ENCODE results near the gene SLC1A2.
"Not testable (repeated sequence)": the region's sequence is repeated elsewhere in the genome, so short reads cannot be mapped to it uniquely, and the experiment has no call there.

The SLC1A2 gene

DNA sequence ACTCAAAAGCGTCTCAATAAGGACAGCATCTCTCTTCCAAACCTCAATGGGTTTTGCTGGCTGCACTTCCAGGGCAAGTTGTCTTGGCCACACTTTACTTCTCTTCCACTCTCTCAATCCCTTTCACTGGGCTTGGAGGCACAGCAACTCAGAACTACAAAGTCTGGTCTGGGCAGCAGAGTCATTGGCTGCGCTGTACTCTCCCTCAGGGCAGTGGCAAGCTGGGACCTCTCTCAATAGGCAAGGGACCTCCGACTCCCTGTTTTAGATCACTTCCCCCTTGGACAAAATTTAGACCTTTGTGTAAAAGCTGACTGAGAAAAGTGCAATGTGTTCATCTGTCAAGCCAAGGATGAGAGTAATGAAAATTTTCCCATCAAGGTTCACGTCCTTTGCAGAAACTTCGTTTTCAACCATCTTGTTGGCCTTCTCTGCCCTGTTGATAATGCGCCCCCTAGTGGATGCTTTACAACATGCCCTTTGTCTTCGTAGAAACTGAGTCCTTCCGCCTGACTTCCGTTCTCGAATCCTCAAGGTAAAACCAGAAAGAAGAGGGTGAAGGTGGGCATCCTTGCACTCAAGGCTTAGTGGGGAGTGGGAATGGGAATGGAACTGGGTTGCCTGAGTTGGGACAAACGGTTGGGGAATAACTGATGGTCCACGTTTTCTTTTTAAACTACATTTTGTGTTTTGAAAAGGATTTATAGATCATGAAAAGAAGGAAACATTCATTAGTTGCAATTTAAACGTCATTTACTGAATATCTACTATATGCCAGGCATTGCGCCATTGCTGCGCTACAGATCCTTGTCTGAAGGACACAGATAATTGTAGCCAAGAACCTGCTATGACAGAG is 181.3 kb downstream of the SLC1A2 start:
- DNase-seq = peak; percentile 35 to 70

DNA sequence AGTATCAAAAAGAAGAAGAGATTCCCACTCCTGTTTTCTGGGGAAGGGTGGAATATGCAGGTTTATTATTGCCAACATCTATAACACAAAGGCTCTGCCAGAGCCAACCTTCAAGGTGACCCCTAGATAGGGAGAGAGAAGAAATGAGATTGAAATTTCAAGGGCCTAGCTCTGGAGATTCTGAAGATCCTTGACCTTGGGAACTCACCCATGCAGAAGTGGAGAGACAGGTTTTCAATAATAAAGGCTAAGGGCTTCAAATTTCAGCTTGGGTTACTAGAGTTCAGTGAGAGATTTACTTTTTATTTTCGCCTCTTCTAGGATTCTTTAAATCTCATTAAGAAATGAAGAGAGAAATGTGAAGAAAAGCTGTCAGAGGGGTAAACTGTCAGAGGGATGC is 182.0 kb downstream of the SLC1A2 start:
- DNase-seq = no peak

DNA sequence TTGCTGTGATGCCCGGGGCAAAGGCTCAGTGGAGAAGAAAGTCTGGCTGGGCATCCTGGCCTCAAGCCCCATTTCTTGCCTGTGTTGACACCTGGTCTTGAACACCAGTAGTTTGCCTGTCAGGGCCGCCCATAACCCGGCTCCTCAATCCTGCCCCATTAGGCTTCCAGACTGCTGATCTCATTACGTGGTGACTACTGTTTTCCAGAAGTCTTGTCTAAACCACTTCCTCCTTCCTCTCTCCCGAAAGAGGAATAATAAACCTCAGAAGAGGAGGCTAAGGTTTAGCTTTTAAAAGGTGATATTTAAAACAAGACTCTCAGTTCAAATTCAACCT is 182.7 kb downstream of the SLC1A2 start:
- DNase-seq = no peak

DNA sequence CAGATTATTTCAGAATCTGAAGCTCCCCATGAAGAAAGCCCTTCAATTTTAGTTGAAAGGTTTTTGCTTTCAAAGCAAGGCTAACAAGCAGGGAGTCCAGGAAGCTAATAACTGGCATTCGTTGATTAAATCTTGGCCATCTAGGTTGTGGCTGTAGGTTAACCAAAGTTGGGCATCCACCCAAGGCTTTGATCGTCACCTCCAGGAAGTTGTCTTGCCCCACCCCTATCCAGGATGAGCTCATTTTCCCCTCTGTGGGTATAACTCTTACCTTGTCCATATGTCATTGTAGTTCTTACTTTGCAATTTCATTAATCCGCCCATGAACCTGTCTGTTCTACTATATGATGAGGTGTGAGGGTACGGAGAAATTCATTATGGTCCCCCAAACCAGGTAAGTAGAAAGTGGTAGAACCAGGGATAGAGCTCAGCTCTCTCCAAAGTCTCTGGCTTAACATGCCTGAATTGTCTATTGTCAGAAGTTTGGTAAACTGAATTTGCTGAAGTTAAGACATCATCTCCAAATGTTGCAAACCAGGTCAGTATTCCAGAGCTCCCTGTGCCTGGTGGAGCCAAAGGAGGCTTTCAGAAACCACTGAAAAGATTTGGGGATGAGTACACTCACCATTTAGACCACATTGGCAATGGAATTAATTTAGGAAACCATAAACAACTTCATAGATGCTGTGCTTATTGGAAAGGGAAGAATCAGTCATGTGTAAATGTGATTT is 183.3 kb downstream of the SLC1A2 start:
- DNase-seq = no peak

DNA sequence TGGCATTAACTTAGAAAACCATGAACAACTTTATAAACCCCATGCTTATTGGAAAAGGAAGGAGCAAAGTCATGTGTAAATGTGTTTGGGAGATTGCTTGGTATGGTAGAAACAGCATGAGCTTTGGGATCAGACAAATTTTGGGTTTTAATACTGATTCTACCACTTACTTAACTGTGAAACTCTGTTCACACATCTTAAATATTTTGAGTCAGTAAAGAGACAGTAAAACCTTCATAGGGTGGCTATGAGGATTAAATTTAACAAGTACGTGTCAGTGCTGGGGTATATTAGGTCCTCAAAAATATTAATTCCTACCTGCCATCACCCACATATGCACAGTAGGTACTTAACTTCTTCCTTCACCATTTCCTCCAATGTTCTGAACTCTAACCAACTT is 183.9 kb downstream of the SLC1A2 start:
- DNase-seq = no peak

DNA sequence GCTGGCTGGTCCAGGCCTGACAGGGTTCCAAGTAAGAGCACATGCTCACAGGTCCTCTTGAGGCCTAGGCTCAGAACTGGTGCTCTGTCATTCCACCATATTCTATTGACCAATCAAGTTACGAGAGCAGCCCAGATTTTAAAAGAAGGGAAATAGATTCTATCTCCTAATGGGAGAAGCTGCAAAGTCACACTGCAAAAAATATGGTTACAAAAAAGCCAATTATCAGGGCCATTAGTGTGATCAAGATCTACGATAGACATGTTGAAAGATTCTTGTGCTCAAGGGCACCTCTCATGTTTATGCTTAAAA is 184.2 kb downstream of the SLC1A2 start:
- DNase-seq = no peak

DNA sequence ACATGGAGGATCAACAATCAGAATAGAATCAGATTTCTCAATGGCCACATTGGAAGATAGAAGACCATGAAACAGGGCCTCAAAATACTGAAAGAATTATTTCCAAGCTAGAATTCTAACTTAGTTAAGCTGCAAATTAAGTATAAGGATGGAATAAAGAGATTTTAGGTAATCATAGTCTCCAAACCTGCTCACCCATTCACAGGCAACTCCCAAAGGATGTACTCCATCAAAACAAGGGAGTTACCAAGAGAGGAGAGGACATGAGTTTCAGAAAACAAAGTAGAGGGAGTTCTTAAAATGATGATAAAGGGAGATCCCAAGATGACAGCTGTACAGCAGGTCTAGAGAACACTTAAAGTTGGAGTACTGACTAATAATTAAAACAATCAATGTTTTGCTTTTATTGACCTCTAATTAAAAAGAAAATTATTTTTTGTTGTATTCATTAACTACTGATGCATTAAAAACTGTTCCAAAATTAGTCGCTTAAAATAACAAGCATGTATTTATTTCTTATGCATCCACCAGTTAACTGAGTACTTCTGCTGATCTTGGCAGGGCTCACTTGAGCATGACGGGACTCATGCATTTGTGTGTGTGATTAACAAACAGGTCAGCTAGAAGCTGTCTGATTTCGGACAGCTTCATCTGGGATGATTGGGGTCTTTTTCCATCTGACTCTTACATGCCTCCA is 184.8 kb downstream of the SLC1A2 start:
- no peak for DNase-seq

DNA sequence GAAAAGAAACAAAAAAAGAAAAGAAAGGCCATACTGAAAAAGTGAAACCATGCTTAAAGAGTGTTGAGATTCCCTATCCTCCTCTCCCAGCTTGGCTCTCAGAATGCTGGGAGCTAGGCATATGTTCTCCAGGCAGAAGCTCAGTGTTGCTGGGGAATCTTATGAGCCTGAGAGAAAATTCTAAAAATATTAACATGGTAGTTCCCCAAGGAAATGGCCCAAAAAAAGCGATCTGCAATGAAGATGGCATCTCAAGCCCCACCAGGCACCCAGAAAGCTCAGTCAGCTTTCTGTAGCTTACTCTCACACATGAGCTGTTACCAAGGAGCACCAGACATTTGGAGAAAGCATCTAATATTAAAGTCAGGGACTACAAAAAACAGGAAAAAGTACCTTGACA is 185.8 kb downstream of the SLC1A2 start:
- no peak for DNase-seq

DNA sequence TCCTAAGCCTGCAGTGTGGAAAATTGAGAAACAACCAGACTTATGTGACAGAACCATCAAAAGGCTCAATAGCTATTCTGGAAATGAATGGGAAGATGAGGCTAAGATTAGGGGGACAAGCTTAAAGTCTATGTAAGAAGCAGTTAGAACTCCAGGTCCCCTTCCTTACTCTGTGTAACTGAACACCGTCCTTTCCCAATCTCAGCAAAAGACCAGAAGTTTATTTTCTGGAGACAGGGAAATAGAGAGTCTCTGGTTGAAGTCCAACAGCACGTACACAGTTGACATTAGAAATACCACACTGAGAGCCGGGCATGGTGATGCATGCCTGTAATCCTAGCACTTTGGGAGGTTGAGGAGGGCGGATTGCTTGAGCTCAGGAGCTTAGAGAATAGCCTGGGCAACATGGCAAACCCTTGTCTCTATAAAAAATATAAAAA is 186.4 kb downstream of the SLC1A2 start:
- DNase-seq = no peak

DNA sequence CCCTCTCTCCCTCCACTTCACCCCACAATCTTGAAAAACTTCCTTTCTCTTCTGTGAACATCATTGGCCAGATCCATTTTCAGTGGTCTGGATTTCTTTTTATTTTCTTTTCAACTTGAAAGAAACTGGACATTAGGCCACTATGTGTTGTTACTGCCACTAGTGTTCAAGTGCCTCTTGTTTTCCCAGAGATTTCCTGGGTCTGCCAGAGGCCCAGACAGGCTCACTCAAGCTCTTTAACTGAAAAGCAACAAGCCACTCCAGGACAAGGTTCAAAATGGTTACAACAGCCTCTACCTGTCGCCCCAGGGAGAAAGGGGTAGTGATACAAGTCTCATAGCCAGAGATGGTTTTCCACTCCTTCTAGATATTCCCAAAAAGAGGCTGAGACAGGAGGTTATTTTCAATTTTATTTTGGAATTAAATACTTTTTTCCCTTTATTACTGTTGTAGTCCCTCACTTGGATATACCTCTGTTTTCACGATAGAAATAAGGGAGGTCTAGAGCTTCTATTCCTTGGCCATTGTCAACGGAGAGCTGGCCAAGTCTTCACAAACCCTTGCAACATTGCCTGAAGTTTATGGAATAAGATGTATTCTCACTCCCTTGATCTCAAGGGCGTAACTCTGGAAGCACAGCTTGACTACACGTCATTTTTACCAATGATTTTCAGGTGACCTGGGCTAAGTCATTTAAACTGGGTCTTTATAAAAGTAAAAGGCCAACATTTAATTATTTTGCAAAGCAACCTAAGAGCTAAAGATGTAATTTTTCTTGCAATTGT is 188.1 kb downstream of the SLC1A2 start:
- DNase-seq = no peak

DNA sequence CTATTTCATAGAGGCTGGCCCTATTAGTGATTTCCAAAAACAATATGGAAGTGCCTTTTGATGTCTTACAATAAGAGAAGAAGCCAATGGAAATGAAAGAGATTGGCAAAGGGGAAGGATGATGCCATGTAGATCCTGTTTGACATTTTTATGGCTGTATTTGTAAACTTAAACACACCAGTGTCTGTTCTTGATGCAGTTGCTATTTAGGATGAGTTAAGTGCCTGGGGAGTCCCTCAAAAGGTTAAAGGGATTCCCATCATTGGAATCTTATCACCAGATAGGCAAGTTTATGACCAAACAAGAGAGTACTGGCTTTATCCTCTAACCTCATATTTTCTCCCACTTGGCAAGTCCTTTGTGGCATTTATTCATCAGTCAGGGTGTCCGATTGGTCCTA is 189.0 kb downstream of the SLC1A2 start:
- no peak for DNase-seq

DNA sequence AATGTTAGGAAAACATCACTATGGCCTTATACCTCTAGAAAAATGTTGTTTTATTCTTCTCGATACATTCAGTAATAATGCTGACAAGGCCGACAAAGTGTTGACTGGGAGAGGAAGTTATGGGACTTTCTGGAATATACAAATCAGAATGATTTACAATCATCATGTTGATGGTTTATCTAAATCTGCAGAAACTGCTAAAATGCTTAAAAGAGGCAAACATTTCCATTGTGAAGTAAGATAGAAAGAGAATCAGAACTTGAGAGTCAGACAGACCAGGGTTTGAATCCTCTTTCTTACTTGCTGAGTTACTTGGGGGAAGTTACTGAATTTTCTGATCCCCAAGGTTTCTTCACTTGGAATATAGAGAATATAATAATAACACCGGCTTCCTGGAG is 191.0 kb downstream of the SLC1A2 start:
- DNase-seq = no peak

DNA sequence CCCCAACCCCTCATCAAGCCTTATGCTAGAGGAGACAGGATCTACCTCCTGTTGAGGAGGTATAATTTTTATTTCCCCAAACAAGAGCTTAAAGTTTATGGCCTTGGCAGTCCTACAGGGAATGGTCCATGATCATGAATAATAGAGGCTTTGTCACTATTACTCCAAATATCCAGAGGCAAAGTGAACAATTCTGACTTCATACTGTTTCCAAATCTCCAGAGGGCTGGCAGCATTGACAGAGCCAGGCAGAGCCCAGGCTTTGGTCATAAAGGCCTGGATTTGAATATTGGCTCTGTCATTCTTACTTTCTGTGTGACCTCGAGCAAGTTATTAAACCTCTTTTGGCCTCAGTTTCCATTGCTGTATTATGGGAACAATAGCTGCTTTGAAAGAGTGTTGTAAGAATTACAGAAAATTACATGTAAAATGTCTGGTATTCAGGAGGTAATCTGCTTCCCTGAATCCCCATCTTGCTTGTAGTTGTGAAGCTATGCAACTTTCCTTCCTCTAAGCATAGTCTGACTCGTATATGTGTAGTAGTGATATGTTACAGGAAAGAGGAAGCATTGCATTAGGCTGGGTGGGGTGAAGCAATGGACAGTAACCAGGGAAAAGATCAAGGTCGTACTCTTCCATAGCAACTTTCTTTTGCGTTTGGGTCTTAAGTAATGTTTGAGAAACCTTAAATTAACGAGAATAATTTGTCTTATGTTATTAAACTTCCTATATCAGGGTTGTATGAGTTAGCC is 191.6 kb downstream of the SLC1A2 start:
- DNase-seq = no peak

DNA sequence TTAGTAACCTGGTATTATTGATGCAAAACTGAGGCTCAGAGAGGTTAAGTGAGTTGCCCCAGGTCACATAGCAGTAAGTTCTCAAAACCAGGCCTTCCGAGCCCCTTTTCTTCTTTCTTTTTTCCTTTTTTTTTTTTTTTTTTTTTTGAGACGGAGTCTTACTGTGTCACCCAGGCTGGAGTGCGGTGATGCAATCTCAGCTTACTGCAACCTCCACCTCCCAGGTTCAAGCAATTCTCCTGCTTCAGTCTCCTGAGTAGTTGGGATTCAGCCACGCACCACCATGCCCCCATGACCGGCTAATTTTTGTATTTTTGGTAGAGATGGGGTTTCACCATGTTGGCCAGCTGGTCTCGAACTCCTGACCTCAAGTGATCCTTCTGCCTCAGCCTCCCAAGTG is 192.6 kb downstream of the SLC1A2 start:
- not testable (repeated sequence) for DNase-seq

DNA sequence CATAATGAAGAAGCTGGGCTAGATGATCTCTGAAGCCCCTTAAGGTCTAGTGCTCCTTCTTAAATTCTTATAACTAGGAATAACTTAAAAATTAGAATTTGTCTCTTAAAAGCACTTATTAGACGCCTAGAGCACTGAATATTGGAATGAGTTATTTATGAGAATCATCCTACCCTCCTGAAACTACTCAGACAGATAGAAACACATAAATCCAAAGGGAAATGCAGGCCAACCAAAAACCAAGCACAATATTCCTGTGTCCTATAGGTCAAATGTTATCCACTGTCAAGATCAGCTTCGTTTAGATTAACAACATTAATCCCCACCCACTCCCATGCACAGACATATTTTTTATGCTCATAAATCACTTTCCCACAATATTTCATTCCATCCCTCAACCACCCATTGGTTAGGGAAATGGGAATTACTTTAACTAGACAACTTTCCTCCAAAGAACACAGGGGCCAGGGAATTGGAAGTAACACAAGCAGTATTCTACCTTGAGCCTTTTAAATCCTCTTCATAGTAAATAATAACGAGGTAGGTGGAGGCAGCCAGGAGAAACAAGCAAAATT is 193.3 kb downstream of the SLC1A2 start:
- DNase-seq = no peak

DNA sequence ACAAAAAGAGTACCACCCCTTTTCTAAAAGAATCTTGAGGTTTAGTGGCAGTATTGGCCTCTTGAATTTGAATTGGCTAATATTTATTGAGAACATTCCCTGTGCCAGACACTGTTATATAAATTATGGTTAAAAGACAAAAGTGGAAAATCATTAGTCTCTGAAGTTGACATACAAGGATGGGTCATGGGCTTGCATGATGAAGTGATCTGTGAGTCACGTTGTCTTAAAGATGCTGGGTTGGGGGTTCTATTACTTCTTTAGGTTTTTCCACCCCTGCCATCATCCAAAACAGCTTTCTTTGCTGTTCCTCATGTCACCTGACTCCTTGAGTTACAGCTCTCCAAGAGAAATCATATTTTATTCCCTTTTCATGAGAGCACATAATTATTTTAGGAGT is 195.4 kb downstream of the SLC1A2 start:
- no peak for DNase-seq

DNA sequence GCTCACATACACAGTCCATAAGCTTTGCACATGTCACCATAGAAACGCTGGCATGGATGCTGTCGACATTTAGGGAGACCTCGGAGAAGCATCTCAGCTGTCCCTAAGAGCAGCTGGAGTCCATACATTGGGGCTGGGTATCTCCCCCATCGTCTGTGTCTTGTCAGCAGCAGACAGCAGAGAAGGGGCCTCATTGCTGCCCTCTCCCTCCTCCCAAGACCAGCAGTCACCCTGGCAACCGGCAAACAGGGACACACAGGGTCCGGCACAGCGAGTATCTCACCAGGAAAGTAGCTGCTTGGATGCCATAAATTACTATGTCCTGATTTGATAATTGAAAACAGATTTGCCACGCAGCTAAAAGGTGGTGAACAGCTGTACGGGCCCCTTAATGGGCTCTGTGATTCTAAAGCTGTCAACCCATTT is 196.0 kb downstream of the SLC1A2 start:
- no peak for DNase-seq

DNA sequence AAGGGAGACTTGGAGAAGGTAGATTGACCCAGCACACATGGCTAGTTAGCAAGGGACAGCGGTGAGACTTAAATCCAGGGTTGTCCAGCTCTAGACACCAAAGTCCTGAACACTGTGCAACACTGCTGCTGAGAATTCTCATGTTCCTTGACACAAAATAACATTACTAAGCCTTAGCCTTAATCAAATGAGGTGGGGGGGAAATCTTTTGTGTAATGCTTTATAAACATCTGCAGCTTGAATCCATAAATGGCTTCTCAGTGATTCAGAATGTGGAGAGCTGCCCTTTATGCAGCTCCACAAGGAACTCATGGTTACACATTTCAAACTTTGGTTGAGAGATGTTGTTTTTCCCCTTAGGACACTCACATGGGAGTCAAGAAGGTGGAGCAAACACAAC is 200.4 kb downstream of the SLC1A2 start:
- no peak for DNase-seq

DNA sequence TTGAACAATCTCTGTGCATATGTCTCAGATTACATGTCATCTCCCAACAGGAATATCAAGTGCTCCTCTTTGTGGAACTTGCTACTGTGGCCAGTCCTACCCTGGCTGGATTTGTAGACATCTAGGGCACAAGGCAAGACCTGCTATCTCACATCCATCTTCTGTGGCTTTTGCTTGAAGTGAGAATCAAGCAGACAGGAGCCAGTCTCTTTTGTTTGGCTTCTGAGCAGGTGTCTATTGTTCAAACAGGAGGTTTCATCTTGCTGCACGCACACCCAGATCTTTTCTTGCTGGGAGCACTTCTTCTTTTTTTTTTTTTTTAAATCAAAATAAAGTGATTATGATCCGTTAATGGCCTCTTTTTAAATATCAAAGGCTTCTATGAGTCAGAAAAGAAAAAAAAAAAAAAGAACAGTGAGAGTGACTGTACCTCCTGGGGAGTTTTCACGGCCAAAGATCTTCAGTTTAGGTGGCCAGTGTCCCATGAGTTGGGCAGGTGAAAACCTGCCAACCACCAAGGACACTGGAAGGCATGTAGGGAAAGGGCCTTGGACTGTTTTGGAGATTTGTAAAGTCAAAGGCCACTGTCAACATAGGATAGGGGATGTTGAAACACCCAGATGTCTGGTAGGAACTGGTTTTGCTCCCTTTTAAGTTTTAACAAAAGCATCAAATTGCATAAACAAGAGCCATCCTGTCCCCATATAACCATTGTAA is 202.2 kb downstream of the SLC1A2 start:
- no peak for DNase-seq

DNA sequence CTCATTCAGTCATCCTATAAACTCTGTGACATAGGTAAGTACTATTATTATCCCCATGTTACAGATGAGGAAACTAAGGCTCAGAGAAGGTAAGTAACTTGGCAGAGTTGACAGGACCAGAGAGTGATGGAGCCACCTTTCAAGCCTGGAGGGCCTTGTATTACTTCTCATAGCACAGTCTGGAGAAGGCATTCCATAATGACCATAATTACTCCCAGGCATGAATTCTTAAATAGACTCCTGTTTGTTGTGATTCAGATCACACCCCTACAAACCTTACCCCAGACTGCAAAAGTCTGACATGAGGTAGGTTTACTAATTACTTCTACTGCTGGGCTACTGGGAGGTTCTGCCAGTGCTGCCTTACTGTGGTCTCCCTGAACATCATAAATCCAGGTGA is 203.4 kb downstream of the SLC1A2 start:
- no peak for DNase-seq

DNA sequence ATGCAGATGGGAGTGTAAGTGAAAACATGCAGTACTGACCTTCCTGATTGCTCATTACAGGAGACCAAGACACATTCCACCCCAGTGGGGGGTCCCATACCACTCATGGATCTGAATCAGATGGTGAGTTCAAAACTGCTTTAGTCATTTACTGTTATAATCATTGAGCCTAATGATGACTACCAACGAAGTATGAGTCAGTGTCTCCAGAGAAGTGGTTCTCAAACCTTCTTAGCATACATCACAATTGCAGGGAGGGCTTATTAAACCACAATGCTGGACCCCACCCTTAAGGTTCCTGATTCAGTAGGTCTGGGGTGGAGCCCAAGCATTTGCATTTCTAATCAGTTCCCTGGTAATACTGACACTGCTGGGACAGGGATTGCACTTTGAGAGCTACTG is 204.6 kb downstream of the SLC1A2 start:
- no peak for DNase-seq

Measured in SHP77 (cell line).